ENCODE data around the gene LETMD1.

LETMD1 gene

DNA sequence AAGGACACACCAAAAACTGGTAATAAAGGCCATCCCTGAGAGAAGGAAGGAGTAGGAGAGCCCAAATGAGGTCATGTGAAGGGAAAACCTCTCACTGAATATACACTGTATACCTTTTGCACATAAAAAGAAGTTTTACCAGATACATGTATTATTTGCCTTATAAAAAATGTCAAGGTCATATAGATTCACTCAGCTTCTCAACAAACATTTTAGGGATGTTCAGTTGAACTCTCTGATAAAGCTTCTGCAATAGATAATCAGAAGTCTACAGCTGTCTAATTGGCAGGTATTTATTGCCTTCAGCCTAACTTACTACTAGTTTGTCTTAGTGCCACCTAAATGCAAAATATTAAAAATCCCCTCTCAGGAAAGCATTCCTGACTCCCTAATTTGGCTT, 30.7 kb upstream of the LETMD1 start:
- TF ChIP-seq, protein P1, sequence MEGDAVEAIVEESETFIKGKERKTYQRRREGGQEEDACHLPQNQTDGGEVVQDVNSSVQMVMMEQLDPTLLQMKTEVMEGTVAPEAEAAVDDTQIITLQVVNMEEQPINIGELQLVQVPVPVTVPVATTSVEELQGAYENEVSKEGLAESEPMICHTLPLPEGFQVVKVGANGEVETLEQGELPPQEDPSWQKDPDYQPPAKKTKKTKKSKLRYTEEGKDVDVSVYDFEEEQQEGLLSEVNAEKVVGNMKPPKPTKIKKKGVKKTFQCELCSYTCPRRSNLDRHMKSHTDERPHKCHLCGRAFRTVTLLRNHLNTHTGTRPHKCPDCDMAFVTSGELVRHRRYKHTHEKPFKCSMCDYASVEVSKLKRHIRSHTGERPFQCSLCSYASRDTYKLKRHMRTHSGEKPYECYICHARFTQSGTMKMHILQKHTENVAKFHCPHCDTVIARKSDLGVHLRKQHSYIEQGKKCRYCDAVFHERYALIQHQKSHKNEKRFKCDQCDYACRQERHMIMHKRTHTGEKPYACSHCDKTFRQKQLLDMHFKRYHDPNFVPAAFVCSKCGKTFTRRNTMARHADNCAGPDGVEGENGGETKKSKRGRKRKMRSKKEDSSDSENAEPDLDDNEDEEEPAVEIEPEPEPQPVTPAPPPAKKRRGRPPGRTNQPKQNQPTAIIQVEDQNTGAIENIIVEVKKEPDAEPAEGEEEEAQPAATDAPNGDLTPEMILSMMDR (IDR thresholded peaks at IDR 0.05; ENCODE audit: control extremely low read depth, extremely low read depth, low read depth, missing control alignments): no peak
- ChIA-PET CTCF (interaction anchor here (1.0 kb wide), 1 partner anchor 9 kb away, joined by 5 read pairs; the partner anchor contains the start of gene SLC11A2), POLR2A (no interaction called here)
- DNase-seq (ENCODE audit: extremely low spot score): no peak

DNA sequence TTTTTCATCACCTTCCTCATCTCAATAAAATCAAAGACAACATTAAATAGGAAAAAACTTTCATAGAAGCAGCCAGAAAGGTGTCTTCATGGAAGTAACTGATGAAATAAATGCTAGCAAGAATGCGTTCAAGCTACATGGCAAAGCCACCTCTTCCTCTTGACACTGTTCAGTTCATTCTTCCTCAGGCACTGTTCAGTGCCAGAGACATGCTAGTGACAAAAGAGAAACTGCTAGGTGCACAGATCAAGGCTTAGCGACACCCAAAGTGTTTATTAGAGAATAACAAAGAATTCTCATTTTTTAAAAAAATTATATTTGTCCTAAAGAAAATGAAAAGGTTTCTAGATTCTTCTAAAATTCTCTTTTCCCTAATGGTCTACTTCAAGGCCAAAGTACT, 29.2 kb upstream of the LETMD1 start:
- TF ChIP-seq, protein P1 (IDR thresholded peaks at IDR 0.05; ENCODE audit: control extremely low read depth, extremely low read depth, low read depth, missing control alignments): no peak
- DNase-seq (ENCODE audit: extremely low spot score): no peak
- ChIA-PET CTCF (interaction anchor here (0.7 to 1.0 kb wide), 2 partner anchors 9 to 322 kb away, joined by 3 read pairs; no protein-coding TSS in a partner anchor), POLR2A (no interaction called here)

DNA sequence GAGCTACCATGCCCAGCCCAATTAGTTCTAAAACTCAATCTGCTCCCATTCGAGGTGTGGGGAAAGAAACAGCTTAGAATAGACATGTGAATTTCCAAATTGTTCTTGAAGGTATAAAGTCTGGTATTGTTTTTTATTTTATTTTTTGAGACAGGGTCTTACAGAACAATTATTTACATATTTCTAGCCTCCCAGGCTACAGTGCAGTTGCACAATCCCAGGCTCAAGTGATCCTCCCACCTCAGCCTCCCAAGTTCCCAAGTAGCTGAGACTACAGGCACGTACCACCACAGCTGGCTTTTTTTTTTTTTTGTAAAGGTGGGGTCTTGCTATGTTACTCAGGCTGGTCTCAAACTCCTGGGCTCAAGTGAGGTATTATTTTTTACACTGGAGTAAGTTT, 28.2 kb upstream of the LETMD1 start:
- TF ChIP-seq, protein P1 (IDR thresholded peaks at IDR 0.05; ENCODE audit: control extremely low read depth, extremely low read depth, low read depth, missing control alignments): no peak
- DNase-seq (ENCODE audit: extremely low spot score): no peak
- CTCF ChIA-PET: interaction anchor here (0.7 to 1.0 kb wide), 2 partner anchors 255 to 321 kb away, joined by 3 read pairs; no protein-coding TSS in a partner anchor
- POLR2A ChIA-PET: no interaction called here

DNA sequence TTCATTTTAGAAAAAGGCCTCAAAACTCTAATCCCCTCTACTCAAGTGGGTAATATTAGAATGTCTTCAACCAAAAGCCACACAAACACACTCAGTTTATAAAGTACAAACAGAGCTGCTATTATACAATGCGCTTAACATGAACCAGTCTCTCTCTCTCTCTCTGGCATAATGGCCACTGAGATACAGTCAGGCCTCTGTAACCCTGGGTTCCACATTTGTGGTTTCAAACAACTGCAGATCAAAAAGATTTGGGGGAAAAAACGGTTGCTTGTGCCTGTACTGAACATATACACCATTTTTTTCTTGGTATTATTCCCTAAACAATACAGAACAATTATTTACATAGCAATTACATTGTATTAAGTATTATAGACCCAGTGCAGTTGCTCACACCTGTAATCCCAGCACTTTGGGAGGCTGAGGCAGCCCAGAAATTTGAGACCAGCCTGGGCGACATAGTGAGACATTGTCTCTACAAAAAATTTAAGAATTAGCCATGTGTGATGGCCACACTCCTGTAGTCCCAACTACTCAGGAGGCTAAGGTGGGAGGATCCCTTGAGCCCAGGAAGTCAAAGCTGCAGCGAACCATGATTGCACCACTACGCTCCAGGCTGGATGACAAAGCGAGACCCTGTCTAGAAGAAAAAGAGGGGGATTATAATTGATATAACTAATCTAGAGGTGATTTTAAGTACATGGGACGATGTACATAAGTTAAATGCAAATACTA, 27.5 kb upstream of the LETMD1 start:
- DNase-seq (ENCODE audit: extremely low spot score): no peak
- TF ChIP-seq, protein P1 (IDR thresholded peaks at IDR 0.05; ENCODE audit: control extremely low read depth, extremely low read depth, low read depth, missing control alignments): no peak
- ChIA-PET POLR2A (no interaction called here), CTCF (no interaction called here)

DNA sequence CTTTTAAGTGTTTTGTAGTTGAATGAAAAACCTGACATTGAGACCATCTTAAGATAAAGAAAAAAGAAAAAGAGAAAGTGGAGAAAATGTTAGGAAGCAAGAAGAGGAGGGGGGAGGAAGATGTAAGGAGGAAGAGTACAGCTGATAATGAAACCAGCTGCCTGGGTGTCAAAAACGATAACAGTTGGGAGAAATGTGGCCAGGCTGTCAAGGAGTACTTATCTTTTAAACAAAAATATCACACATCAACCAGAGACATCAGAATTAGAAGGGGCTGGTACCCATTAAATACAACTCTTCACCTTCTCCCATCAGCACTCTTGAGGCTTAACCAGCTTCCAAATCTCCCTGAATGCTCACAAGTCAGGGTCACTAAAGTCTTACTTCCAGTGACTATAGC, 26.4 kb upstream of the LETMD1 start:
- TF ChIP-seq, protein P1 (IDR thresholded peaks at IDR 0.05; ENCODE audit: control extremely low read depth, extremely low read depth, low read depth, missing control alignments): no peak
- no peak for DNase-seq (ENCODE audit: extremely low spot score)
- CTCF ChIA-PET: interaction anchor here (0.8 to 1.5 kb wide), 5 partner anchors 19 to 320 kb away, joined by 3 read pairs; no protein-coding TSS in a partner anchor
- POLR2A ChIA-PET: interaction anchor here (0.5 to 0.8 kb wide), 2 partner anchors 11 to 340 kb away, joined by 3 read pairs; no protein-coding TSS in a partner anchor

DNA sequence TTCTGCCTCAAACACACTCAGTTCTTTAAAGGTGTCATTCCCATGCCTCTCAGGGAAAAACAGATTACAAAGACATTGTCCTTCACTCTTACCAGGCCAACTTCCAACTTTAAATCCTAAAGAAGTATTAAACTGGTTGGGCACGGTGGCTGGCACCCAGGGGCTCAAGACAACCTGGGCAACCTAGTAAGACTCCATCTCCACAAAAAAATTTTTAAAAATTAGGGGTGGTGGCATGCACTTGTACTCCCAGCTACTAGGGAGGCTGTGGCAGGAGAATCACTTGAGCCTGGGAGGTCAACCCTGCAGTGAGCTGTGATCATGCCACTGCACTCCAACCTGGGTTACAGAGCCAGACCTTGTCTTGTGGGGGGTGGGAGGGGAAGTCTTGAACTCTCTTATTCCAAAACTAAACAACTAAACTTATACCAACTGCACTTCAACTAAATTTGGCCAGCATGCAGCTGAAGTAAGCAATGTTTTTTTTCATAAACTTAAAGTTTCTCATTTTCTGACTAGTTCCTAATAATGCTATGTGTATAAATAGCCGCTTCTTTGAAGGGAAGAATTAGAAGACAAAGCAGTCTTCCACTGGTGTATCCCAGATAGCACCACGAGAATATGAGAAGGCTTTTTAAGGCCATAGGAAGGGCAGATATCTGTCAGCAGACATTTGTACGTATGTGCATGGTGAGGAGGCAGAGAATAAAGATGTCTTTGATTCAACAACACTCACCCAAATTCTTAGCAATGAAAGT, 24.3 kb upstream of the LETMD1 start:
- CTCF ChIA-PET: interaction anchor here (1.6 kb wide), 1 partner anchor 259 kb away, joined by 3 read pairs; no protein-coding TSS in a partner anchor
- TF ChIP-seq, protein P1 (IDR thresholded peaks at IDR 0.05; ENCODE audit: control extremely low read depth, extremely low read depth, low read depth, missing control alignments): no peak
- no peak for DNase-seq (ENCODE audit: extremely low spot score)
- POLR2A ChIA-PET: interaction anchor here (0.9 kb wide), 1 partner anchor 260 kb away, joined by 4 read pairs; the partner anchor contains the start of gene ATF1
